Astrocyte of the cerebellum (primary cell): ENCODE results near the gene ACTN1.

ENCODE experiments used
- DNase-seq: peaks from one replicate; pipeline ENCODE4 v3.0.0-alpha.2; 2011; ENCODE audit warnings: low read depth
- H3K4me3 ChIP-seq: 2 replicates; pipeline ENCODE4 v1.5.1; 2011; ENCODE audit warnings: mild to moderate bottlenecking, low read depth, low read length, moderate library complexity
- CTCF ChIP-seq: IDR thresholded peaks from 2 replicates; pipeline ENCODE4 v1.5.1; 2012; ENCODE audit warnings: low read length, low read depth, moderate library complexity, mild to moderate bottlenecking; ENCODE audit errors: missing control alignments
- in situ Hi-C: cut with HindIII; loops from 2 replicates; pipeline ENCODE4 v1.10.0; 2017; ENCODE audit warnings: low sequenced_read_pairs

Gene ACTN1

DNA sequence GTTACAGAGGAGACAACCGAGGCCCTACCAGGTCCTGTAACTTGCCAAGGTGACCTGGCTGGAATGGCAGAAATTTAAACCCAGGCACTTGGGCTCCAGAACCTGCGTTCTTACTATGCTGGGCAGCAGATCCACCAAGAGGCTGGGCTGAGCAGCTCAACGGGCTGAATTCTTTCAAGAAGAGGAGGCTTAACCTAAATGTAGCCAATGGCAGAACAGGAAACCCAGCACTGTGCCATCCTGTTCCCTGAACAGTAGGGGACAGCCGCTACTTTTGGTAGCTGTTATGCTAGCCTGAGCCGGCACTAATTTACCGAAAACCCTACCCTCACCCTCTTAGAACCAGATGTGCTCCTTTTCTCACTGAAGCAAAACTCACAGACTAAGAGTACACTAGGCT lies 86.1 kb downstream of the ACTN1 start:
- no peak for DNase-seq
- in situ Hi-C loops: no loop called here
- no peak for TF ChIP-seq CTCF
- H3K4me3 ChIP-seq: no peak overlapping the region

DNA sequence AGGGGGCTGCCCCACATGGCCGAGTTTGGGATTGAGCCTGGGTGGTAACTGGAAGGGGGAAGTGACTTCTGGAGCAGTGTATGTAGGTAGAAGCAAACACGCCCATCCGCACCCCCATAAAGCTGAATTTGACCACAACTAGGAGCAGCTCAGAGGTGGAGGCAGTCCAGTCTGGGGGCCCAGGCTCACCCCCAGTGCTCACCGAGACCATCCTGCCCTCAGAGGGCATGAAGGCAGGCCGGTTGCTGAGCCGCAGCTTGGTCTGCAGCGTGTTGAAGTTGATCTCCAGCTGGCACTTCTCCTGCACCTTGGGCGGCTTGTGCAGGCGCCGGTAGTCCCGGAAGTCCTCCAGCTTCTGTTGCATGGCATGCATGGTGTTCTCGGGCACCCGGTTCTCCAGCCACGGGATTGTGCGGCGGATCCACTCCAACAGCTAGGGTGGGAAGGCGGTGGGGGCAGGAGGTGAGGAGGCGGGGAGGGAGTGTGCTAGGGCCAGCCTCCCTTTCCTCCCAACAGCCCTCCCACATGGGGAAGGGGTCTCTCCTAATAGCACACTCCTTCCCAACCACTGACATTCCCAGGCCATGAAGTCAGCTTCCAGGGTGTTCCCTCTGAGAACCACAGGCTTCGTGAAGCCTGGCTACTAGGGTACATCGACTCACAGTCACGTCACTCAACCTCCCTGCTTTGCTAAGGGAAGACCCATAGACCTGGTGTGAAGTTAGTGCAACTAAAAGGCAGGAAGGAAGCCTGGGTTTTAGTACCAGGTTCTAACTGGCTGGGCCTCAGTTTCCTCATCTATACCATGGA lies 87.0 kb downstream of the ACTN1 start:
- in situ Hi-C loops: no loop called here
- TF ChIP-seq CTCF: no peak
- H3K4me3 ChIP-seq: no peak overlapping the region
- peak; percentile 18 for DNase-seq

GRCh38 chr14:68890173-68890931 lies 88.8 kb downstream of the ACTN1 start:
- no peak for TF ChIP-seq CTCF
- no peak overlapping the region for H3K4me3 ChIP-seq
- no peak for DNase-seq
- in situ Hi-C loops: no loop called here

GRCh38 chr14:68888883-68889282 lies 90.2 kb downstream of the ACTN1 start:
- in situ Hi-C loops: no loop called here
- no peak for TF ChIP-seq CTCF
- H3K4me3 ChIP-seq: no peak overlapping the region
- no peak for DNase-seq

DNA sequence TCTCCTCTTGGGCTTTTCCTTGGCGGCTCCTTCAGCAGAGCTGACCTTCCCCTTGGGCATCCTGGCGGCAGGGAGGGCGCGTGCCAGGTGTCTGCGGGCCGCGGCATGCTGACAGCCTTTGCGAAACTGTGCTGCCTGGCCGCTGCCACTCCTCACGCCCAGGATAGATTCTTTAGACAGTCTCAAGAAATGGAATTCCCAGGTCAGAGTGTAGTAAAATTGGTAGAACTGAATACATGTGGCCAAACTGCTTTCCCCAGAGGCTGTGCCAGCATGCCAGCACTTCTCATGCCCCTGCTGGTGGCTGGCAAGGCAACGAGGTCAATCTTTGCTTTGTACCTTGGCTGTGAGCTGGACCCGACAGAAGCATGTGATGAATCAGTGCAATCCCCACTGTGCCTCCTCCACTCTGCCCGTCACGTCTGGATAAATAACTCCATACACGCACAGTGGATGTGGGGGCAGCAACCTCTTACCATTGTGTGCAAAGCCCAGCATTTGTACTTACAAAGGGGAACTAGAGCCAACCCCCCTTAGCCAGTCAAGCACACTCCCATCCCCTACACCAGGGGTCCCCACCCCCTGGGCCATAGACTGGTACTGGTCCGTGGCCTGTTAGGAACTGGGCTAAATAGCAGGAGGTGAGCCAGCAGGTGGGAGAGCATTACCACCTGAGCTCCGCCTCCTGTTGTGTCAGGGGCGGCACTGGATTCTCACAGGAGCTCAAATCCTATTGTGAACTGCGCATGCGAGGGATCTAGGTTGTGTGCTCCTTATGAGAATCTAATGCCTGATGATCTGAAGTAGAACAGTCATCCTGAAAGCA lies 90.9 kb downstream of the ACTN1 start:
- in situ Hi-C loops: no loop called here
- no peak overlapping the region for H3K4me3 ChIP-seq
- DNase-seq: no peak
- TF ChIP-seq CTCF: no peak

DNA sequence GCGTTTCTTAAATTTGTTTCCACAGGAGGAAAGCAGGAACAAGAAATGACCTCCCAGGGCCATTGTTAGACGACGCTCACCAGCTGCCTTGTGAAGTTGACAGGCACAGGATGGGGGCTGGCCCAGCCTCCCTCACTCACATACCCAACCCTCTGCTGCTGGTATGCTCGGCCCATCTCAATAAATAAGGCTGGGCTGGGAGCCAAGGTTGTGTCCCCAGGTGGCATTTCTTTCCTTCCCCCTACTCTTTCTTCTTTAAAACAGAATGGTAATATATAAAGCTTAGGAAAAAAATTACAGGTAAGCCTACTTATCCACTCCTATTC lies 93.0 kb downstream of the ACTN1 start:
- no peak overlapping the region for H3K4me3 ChIP-seq
- no peak for DNase-seq
- in situ Hi-C loops: no loop called here
- TF ChIP-seq CTCF: no peak
